CD4-positive, alpha-beta memory T cell (primary cell): ENCODE measurements around the gene TUT1. TPM values are rescaled to one million over a fixed set of nuclear protein-coding genes. Genes with fewer than 3 reads are reported as not detected.

Experiments
- CTCF ChIA-PET: fragments of 350-600 bp; sonication (Branson Sonifier 250); formaldehyde crosslinking; loops from one replicate; lab custom pipeline; 2021; ENCODE audit warnings: inconsistent platforms; ENCODE audit not compliant: partially characterized antibody; lab: Charles Lee
- POLR2A ChIA-PET: fragments of 350-600 bp; sonication (Branson Sonifier 250); formaldehyde crosslinking; loops from one replicate; lab custom pipeline; 2021; ENCODE audit not compliant: partially characterized antibody; lab: Charles Lee
- DNase-seq, 5 donors: peaks; one replicate each; pipeline versions ENCODE4 v3.0.0 to v3.0.0-alpha.2; 2020 to 2022; ENCODE audit warnings: mixed read lengths in 1 of 5
- H3K27ac ChIP-seq: one replicate; pipeline ENCODE4 v1.7.0; 2013; ENCODE audit warnings: low read depth, low read length
- H3K27me3 ChIP-seq: 2 replicates; pipeline ENCODE4 v1.7.0; 2013; ENCODE audit warnings: mild to moderate bottlenecking, low read length, moderate library complexity; ENCODE audit not compliant: insufficient read depth
- H3K36me3 ChIP-seq: 2 replicates; pipeline ENCODE4 v1.7.0; 2013; ENCODE audit warnings: mild to moderate bottlenecking, low read length, moderate library complexity; ENCODE audit not compliant: insufficient read depth
- H3K4me1 ChIP-seq: 2 replicates; pipeline ENCODE4 v1.7.0; 2013; ENCODE audit warnings: mild to moderate bottlenecking, low read length, moderate library complexity; ENCODE audit not compliant: insufficient read depth
- H3K4me3 ChIP-seq, 2 donors: one replicate each; pipeline ENCODE4 v1.7.0; 2013; ENCODE audit warnings: low read length in 2 of 2, mild to moderate bottlenecking in 1 of 2
- H3K9me3 ChIP-seq, 2 donors: one replicate each; pipeline ENCODE4 v1.7.0; 2013; ENCODE audit warnings: low read length in 2 of 2, control low read depth in 1 of 2; ENCODE audit not compliant: control insufficient read depth in 1 of 2
- H3K27ac Mint-ChIP-seq, 7 donors: one replicate each; pipeline ENCODE4 v1.8.0; 2020 to 2021; ENCODE audit warnings: mixed read lengths in 7 of 7, mild to moderate bottlenecking in 6 of 7, inconsistent platforms in 3 of 7, moderate library complexity in 3 of 7
- H3K27me3 Mint-ChIP-seq, 2 donors: one replicate each; pipeline ENCODE4 v1.8.0; 2020 to 2021; ENCODE audit warnings: mixed read lengths in 2 of 2
- H3K36me3 Mint-ChIP-seq, 2 donors: one replicate each; pipeline ENCODE4 v1.8.0; 2020 to 2021; ENCODE audit warnings: mixed read lengths in 2 of 2, inconsistent platforms in 1 of 2, mild to moderate bottlenecking in 1 of 2
- H3K4me1 Mint-ChIP-seq, 4 donors: one replicate each; pipeline ENCODE4 v1.8.0; 2020 to 2021; ENCODE audit warnings: mixed read lengths in 4 of 4, mild to moderate bottlenecking in 1 of 4
- H3K4me3 Mint-ChIP-seq, 8 donors: one replicate each; pipeline ENCODE4 v1.8.0; 2020 to 2021; ENCODE audit warnings: mixed read lengths in 8 of 8, mild to moderate bottlenecking in 7 of 8, moderate library complexity in 6 of 8, inconsistent platforms in 3 of 8
- H3K9me3 Mint-ChIP-seq, 8 donors: one replicate each; pipeline ENCODE4 v1.8.0; 2020 to 2021; ENCODE audit warnings: mixed read lengths in 8 of 8, mild to moderate bottlenecking in 5 of 8, inconsistent platforms in 3 of 8, moderate library complexity in 1 of 8
- intact Hi-C: fragments of 100-400 bp; cut with micrococcal nuclease; formaldehyde crosslinking; loops from one replicate; pipeline ENCODE4 v1.15.1; 2023
- polyA plus RNA-seq, 2 donors: library from polyadenylated mRNA; unstranded; fragments of 300-500 nt; fragmentation: Illumina TruSeq; gene quantifications; one replicate each; pipeline ENCODE4 v1.2.3, GENCODE V29; 2021
- total RNA-seq, 2 experiments: library from RNA; stranded (reverse); gene quantifications; one replicate each; pipeline ENCODE4 v1.2.3, GENCODE V29; 2021

TUT1 gene, protein sequence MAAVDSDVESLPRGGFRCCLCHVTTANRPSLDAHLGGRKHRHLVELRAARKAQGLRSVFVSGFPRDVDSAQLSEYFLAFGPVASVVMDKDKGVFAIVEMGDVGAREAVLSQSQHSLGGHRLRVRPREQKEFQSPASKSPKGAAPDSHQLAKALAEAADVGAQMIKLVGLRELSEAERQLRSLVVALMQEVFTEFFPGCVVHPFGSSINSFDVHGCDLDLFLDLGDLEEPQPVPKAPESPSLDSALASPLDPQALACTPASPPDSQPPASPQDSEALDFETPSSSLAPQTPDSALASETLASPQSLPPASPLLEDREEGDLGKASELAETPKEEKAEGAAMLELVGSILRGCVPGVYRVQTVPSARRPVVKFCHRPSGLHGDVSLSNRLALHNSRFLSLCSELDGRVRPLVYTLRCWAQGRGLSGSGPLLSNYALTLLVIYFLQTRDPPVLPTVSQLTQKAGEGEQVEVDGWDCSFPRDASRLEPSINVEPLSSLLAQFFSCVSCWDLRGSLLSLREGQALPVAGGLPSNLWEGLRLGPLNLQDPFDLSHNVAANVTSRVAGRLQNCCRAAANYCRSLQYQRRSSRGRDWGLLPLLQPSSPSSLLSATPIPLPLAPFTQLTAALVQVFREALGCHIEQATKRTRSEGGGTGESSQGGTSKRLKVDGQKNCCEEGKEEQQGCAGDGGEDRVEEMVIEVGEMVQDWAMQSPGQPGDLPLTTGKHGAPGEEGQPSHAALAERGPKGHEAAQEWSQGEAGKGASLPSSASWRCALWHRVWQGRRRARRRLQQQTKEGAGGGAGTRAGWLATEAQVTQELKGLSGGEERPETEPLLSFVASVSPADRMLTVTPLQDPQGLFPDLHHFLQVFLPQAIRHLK
- total RNA-seq = 10 to 100 TPM; 37.7 to 38.1 TPM
- 10 to 100 TPM; 14.6 to 19.7 TPM for polyA plus RNA-seq

- no peaks in the 10 kb centered on the region for H3K27me3 ChIP-seq
- POLR2A ChIA-PET = interaction anchor here (0.6 to 12.0 kb wide), 66 partner anchors 9 to 1680 kb away, joined by 3 to 494 read pairs (median 6); partner anchors contain the start of genes AHNAK, B3GAT3, BSCL2 and C11orf98
- peak within 1 kb of the TSS; percentile 89 to 98 (median 95) for H3K4me3 Mint-ChIP-seq
- H3K4me1 Mint-ChIP-seq = peaks cover 26 to 69% (median 44%) of the 10 kb centered on the region in 4 donors
- H3K9me3 Mint-ChIP-seq = peaks cover 0 to 8% (median 0%) of the 10 kb centered on the region in 8 donors
- CTCF ChIA-PET = interaction anchor here (0.7 to 6.3 kb wide), 44 partner anchors 8 to 289 kb away, joined by 3 to 86 read pairs (median 5); partner anchors contain the start of genes B3GAT3, C11orf98, CSKMT and EEF1G
- H3K27me3 Mint-ChIP-seq = no peaks in the 10 kb centered on the region
- peak within 1 kb of the TSS; percentile 87 for H3K27ac ChIP-seq
- peaks cover 31 to 58% of the 10 kb centered on the region in 2 donors for H3K36me3 Mint-ChIP-seq
- peaks cover 47% of the 10 kb centered on the region for H3K36me3 ChIP-seq
- peak within 1 kb of the TSS; percentile 69 to 87 for H3K4me3 ChIP-seq
- intact Hi-C loops = loop anchor here (1.0 to 5.0 kb wide), 11 partner anchors 8 to 289 kb away; partner anchors contain the start of genes C11orf98, CSKMT, EML3 and GANAB
- peaks cover 43% of the 10 kb centered on the region for H3K4me1 ChIP-seq
- H3K9me3 ChIP-seq = no peaks in the 10 kb centered on the region
- peak; percentile 96 to 98 (median 98) for DNase-seq
- H3K27ac Mint-ChIP-seq = peak within 1 kb of the TSS; percentile 87 to 98 (median 98)
Observed at GRCh38 chr11:62591448-62592145, at the start of gene TUT1. Gene TUT1 (minus strand): TSS chr11:62591523. CDS start chr11:62591485, 38 bp downstream.

GRCh38 chr11:62632492-62632891 lies 41.2 kb upstream of the TUT1 start:
- Histone ChIP-seq H3K36me3 (peaks cover 75% of the 10 kb centered on the region), H3K4me1 (peaks cover 5% of the 10 kb centered on the region), H3K27me3 (no peaks in the 10 kb centered on the region), H3K4me3 (no peak overlapping the region), H3K27ac (no peak overlapping the region), H3K9me3 (no peaks in the 10 kb centered on the region)
- Mint-ChIP-seq H3K4me3 (no peak overlapping the region), H3K27ac (peak overlapping the region in 5 of 7 donors; percentile 35 to 80 (median 62)), H3K36me3 (peaks cover 70 to 74% of the 10 kb centered on the region in 2 donors), H3K9me3 (no peaks in the 10 kb centered on the region), H3K4me1 (peaks cover 6 to 16% (median 9%) of the 10 kb centered on the region in 4 donors), H3K27me3 (no peaks in the 10 kb centered on the region)
- CTCF ChIA-PET = no interaction called here
- no peak for DNase-seq
- POLR2A ChIA-PET = interaction anchor here (1.1 to 2.1 kb wide), 4 partner anchors 9 to 40 kb away, joined by 3 to 8 read pairs (median 6); partner anchors contain the start of genes B3GAT3 and GANAB
- intact Hi-C loops = no loop called here

DNA sequence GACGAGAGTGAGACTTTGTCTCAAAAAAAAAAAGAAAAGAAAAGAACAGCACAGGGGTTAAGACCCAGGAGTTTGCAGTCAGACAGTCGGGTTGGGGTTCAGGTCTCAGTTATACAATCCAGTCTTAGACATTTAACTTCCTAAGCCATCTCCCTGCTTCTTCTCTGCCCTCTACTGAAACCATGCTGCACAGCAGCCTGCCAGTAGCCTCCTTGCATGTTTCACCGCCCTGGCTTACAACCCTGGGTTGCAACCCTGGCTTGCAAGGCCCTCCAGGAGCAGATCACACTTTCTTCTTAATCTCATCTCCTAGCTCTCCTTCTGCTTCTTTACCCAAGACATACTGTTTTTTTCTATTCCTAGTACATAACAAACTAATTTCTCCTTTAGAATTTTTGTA lies 36.4 kb upstream of the TUT1 start:
- Mint-ChIP-seq H3K27me3 (no peaks in the 10 kb centered on the region), H3K27ac (peak overlapping the region in 6 of 7 donors; percentile 3 to 83 (median 52)), H3K9me3 (no peaks in the 10 kb centered on the region), H3K4me1 (peaks cover 0 to 4% (median 2%) of the 10 kb centered on the region in 4 donors), H3K4me3 (no peak overlapping the region), H3K36me3 (peaks cover 53 to 72% of the 10 kb centered on the region in 2 donors)
- H3K9me3 ChIP-seq = no peaks in the 10 kb centered on the region
- no peak overlapping the region for H3K4me3 ChIP-seq
- ChIA-PET CTCF (interaction anchor here (0.9 kb wide), 1 partner anchor 36 kb away, joined by 4 read pairs; the partner anchor contains the start of gene TUT1), POLR2A (interaction anchor here (1.2 to 2.7 kb wide), 2 partner anchors 19 to 25 kb away, joined by 3 to 12 read pairs; partner anchors contain the start of genes GANAB and INTS5)
- H3K36me3 ChIP-seq = peaks cover 71% of the 10 kb centered on the region
- H3K27me3 ChIP-seq = no peaks in the 10 kb centered on the region
- no peak for DNase-seq
- H3K4me1 ChIP-seq = no peaks in the 10 kb centered on the region
- intact Hi-C loops = no loop called here
- H3K27ac ChIP-seq = no peak overlapping the region

DNA sequence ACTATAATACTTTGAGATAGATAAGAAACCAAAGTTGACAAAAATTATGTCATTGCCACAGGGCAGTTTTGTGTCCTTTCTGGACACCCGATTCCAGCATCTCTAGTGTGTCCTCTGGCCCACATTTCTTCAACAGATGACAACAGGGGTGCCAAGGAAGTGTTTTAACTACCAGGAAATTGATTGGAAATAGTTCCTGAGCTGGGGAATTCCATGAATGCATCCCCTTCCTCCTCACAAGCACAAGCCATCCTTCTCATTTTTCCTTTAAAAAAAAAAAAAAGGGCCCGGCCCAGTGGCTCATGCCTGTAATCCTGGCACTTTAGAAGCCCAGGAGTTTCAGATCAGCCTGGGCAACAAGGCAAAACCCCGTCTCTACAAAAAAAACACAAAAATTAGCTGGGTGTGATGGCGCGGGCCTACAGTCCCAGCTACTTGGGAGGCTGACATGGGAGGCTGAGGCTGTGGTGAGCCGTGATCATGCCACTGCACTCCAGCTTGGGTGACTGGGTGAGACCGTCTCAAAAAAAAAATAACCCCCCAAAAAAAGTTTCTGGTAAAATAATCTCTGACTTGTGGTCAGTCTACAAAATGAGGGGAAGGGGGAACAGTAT lies 31.3 kb upstream of the TUT1 start:
- H3K36me3 ChIP-seq = peaks cover 26% of the 10 kb centered on the region
- peaks cover 19 to 29% (median 20%) of the 10 kb centered on the region in 4 donors for H3K4me1 Mint-ChIP-seq
- peak overlapping the region; percentile 91 to 99 (median 96) for H3K27ac Mint-ChIP-seq
- H3K4me1 ChIP-seq = peaks cover 26% of the 10 kb centered on the region
- peak overlapping the region; percentile 94 for H3K27ac ChIP-seq
- H3K36me3 Mint-ChIP-seq = peaks cover 20 to 41% of the 10 kb centered on the region in 2 donors
- H3K27me3 ChIP-seq = no peaks in the 10 kb centered on the region
- ChIA-PET CTCF (interaction anchor here (0.8 to 2.0 kb wide), 9 partner anchors 11 to 71 kb away, joined by 3 to 23 read pairs (median 4); partner anchors contain the start of genes C11orf98, CSKMT, INTS5 and MTA2), POLR2A (interaction anchor here (0.6 to 8.0 kb wide), 32 partner anchors 9 to 233 kb away, joined by 3 to 114 read pairs (median 8); partner anchors contain the start of genes C11orf98, CSKMT, EEF1G and EML3)
- intact Hi-C loops = loop anchor here (1.0 to 2.0 kb wide), 4 partner anchors 24 to 42 kb away; partner anchors contain the start of genes C11orf98, CSKMT, GANAB and INTS5
- peak overlapping the region; percentile 86 to 97 (median 90) for H3K4me3 Mint-ChIP-seq
- no peak for DNase-seq
- no peaks in the 10 kb centered on the region for H3K9me3 ChIP-seq
- H3K9me3 Mint-ChIP-seq = no peaks in the 10 kb centered on the region
- no peaks in the 10 kb centered on the region for H3K27me3 Mint-ChIP-seq
- H3K4me3 ChIP-seq = no peak overlapping the region

GRCh38 chr11:62621567-62622470 lies 30.5 kb upstream of the TUT1 start, which contains the start of gene B3GAT3:
Gene B3GAT3 (minus strand): TSS chr11:62621986. CDS start chr11:62621947, 39 bp downstream.
- POLR2A ChIA-PET = interaction anchor here (0.6 to 8.0 kb wide), 36 partner anchors 8 to 234 kb away, joined by 3 to 114 read pairs (median 7); partner anchors contain the start of genes C11orf98, CSKMT, EEF1G and EML3
- intact Hi-C loops = loop anchor here (1.0 to 2.0 kb wide), 5 partner anchors 9 to 43 kb away; partner anchors contain the start of genes C11orf98, CSKMT, GANAB and INTS5
- H3K9me3 Mint-ChIP-seq = no peaks in the 10 kb centered on the region
- no peaks in the 10 kb centered on the region for H3K9me3 ChIP-seq
- H3K27ac Mint-ChIP-seq = peak within 1 kb of the TSS; percentile 91 to 99 (median 98)
- H3K4me3 Mint-ChIP-seq = peak within 1 kb of the TSS; percentile 89 to 98 (median 95)
- peaks cover 15 to 38% of the 10 kb centered on the region in 2 donors for H3K36me3 Mint-ChIP-seq
- H3K36me3 ChIP-seq = peaks cover 20% of the 10 kb centered on the region
- peaks cover 26% of the 10 kb centered on the region for H3K4me1 ChIP-seq
- CTCF ChIA-PET = interaction anchor here (0.6 to 2.0 kb wide), 9 partner anchors 20 to 64 kb away, joined by 3 to 23 read pairs (median 3); partner anchors contain the start of genes C11orf98, CSKMT, INTS5 and MTA2
- peak; percentile 95 to 99 (median 96) for DNase-seq
- H3K27me3 ChIP-seq = no peaks in the 10 kb centered on the region
- peak within 1 kb of the TSS; percentile 94 for H3K27ac ChIP-seq
- no peaks in the 10 kb centered on the region for H3K27me3 Mint-ChIP-seq
- H3K4me3 ChIP-seq = peak within 1 kb of the TSS; percentile 83 to 89
- H3K4me1 Mint-ChIP-seq = peaks cover 19 to 29% (median 20%) of the 10 kb centered on the region in 4 donors
